HK-2 (cell line): Measurements from ENCODE around the gene AFAP1.

Experiments used
- DNase-seq: peaks from one replicate; pipeline ENCODE4 v3.0.0-alpha.2; 2018; ENCODE audit not compliant: unreplicated experiment

Gene AFAP1

GRCh38 chr4:7894098-7894676 lies 45.5 kb downstream of the AFAP1 start:
- DNase-seq: no peak

GRCh38 chr4:7893539-7893938 lies 46.1 kb downstream of the AFAP1 start:
- DNase-seq: no peak

- no peak for DNase-seq
Observed at GRCh38 chr4:7892212-7893019, 47.2 kb downstream of the AFAP1 start.

GRCh38 chr4:7890635-7891393 lies 48.8 kb downstream of the AFAP1 start:
- DNase-seq: no peak

- no peak for DNase-seq
Observed at GRCh38 chr4:7887436-7887835, 52.2 kb downstream of the AFAP1 start.

GRCh38 chr4:7886007-7886973 lies 53.4 kb downstream of the AFAP1 start:
- DNase-seq: no peak

GRCh38 chr4:7885216-7886006 lies 54.2 kb downstream of the AFAP1 start:
- DNase-seq: no peak

GRCh38 chr4:7880683-7881082 lies 59.0 kb downstream of the AFAP1 start:
- DNase-seq: no peak

GRCh38 chr4:7879127-7879526 lies 60.5 kb downstream of the AFAP1 start:
- DNase-seq: no peak

- DNase-seq: no peak
Observed at GRCh38 chr4:7878323-7878722, 61.3 kb downstream of the AFAP1 start.

GRCh38 chr4:7877176-7877575 lies 62.5 kb downstream of the AFAP1 start:
- DNase-seq: no peak

- DNase-seq: no peak
Observed at GRCh38 chr4:7876201-7876875, 63.3 kb downstream of the AFAP1 start.

- no peak for DNase-seq
Observed at GRCh38 chr4:7874838-7875237, 64.8 kb downstream of the AFAP1 start.

GRCh38 chr4:7873881-7874280 lies 65.8 kb downstream of the AFAP1 start:
- DNase-seq: no peak

- DNase-seq: no peak
Observed at GRCh38 chr4:7872264-7872771, 67.3 kb downstream of the AFAP1 start.

- DNase-seq: no peak
Observed at GRCh38 chr4:7871356-7871755, 68.3 kb downstream of the AFAP1 start.

GRCh38 chr4:7868892-7869471 lies 70.7 kb downstream of the AFAP1 start:
- DNase-seq: no peak

GRCh38 chr4:7868436-7868775 lies 71.3 kb downstream of the AFAP1 start:
- no peak for DNase-seq

GRCh38 chr4:7867701-7868435 lies 71.8 kb downstream of the AFAP1 start:
- DNase-seq: no peak
